HepG2 (cell line): ENCODE data around the gene CCDC77. TPM values are rescaled to one million over a fixed set of nuclear protein-coding genes. Genes with fewer than 3 reads are reported as not detected.

ENCODE experiments used
- ATAC-seq: fragments of 200-7000 bp; cut with Tn5 transposase; 3 replicates; pipeline ENCODE4 v1.9.1; 2020; ENCODE audit warnings: mild to moderate bottlenecking, moderate library complexity
- BruUV-seq: library from RNA; stranded (reverse); fragments of 400-500 nt; replicated peaks from 2 replicates; lab custom pipeline; 2021; lab: Mats Ljungman, UMichigan
- CTCF ChIA-PET: fragments of 300-600 bp; formaldehyde crosslinking; extraction: SDS; loops from one replicate; lab custom pipeline; 2021; ENCODE audit warnings: low total read pairs, inconsistent platforms, low intra/inter-chr PET ratio; lab: Yijun Ruan, JAX
- POLR2A ChIA-PET: fragments of 350-600 bp; sonication (Branson Sonifier 250); formaldehyde crosslinking; loops from one replicate; lab custom pipeline; 2020; ENCODE audit warnings: antibody characterized with exemption, inconsistent platforms; lab: Yijun Ruan, JAX
- DNase-seq: peaks from one replicate; pipeline ENCODE4 v3.0.0-alpha.2; 2015; ENCODE audit warnings: low spot score
- FAIRE-seq: peaks from 3 replicates; lab custom pipeline; 2011; peaks lifted over from hg19 to GRCh38; lab: Jason Lieb, UNC
- H2AFZ ChIP-seq: one replicate; pipeline ENCODE4 v1.6.1; 2011; ENCODE audit warnings: low read length, inconsistent platforms
- H3K27ac ChIP-seq: fragments of 300-600 bp; 3 replicates; pipeline ENCODE4 v1.8.0; 2011; ENCODE audit warnings: mixed run types, mild to moderate bottlenecking, mixed read lengths, low read length, inconsistent platforms; ENCODE audit not compliant: insufficient read depth; ENCODE audit errors: extremely low read length
- H3K27me3 ChIP-seq, 2 experiments: fragments of 200-600 bp in 1 of 2; 2 replicates in 1 of 2; 3 replicates in 1 of 2; pipeline versions ENCODE4 v1.6.0 to v1.8.0; 2011; ENCODE audit warnings: low read length in 2 of 2, mild to moderate bottlenecking in 2 of 2, moderate library complexity in 2 of 2, inconsistent platforms in 1 of 2; ENCODE audit not compliant: insufficient read depth in 2 of 2, control insufficient read depth in 1 of 2
- H3K36me3 ChIP-seq, 2 experiments: fragments of 200-600 bp in 1 of 2; replicated peaks in 1 of 2; 2 replicates in 1 of 2; 3 replicates in 1 of 2; pipeline versions ENCODE4 v1.5.1 to v1.8.0; 2011; ENCODE audit warnings: low read length in 2 of 2, inconsistent platforms in 1 of 2; ENCODE audit not compliant: insufficient read depth in 2 of 2, control insufficient read depth in 1 of 2
- H3K4me1 ChIP-seq: 2 replicates; pipeline ENCODE4 v1.5.1; 2012; ENCODE audit warnings: low read length, inconsistent platforms; ENCODE audit not compliant: insufficient read depth
- H3K4me2 ChIP-seq: 2 replicates; pipeline ENCODE4 v1.6.0; 2011; ENCODE audit warnings: low read depth, low read length, inconsistent platforms
- H3K4me3 ChIP-seq, 3 experiments: fragments of 200-600 bp in 1 of 3; sonication (generic), shearing (Covaris generic) in 1 of 3; replicated peaks in 1 of 3; 2 replicates each; pipeline ENCODE4 v1.5.1; 2011 to 2016; ENCODE audit warnings: low read length in 3 of 3, inconsistent platforms in 2 of 3, low read depth in 2 of 3, mild to moderate bottlenecking in 2 of 3, control low read depth in 1 of 3, mixed read lengths in 1 of 3; ENCODE audit not compliant: insufficient read depth in 1 of 3
- H3K79me2 ChIP-seq: one replicate; pipeline ENCODE4 v1.6.1; 2011; ENCODE audit warnings: low read length, inconsistent platforms; ENCODE audit not compliant: insufficient read depth
- H3K9ac ChIP-seq: 2 replicates; pipeline ENCODE4 v1.6.0; 2011; ENCODE audit warnings: mild to moderate bottlenecking, low read depth, low read length, inconsistent platforms; ENCODE audit not compliant: insufficient read depth
- H3K9me3 ChIP-seq: 2 replicates; pipeline ENCODE4 v1.5.1; 2012; ENCODE audit warnings: mild to moderate bottlenecking, low read length
- H4K20me1 ChIP-seq: 2 replicates; pipeline ENCODE4 v1.6.0; 2011; ENCODE audit warnings: inconsistent platforms, mild to moderate bottlenecking, low read length, moderate library complexity; ENCODE audit not compliant: insufficient read depth
- TRAFD1 ChIP-seq: sonication (generic); formaldehyde crosslinking; IDR thresholded peaks from 2 replicates; pipeline ENCODE4 v1.5.1; 2020; ENCODE audit warnings: missing genetic modification reagents, mild to moderate bottlenecking, borderline replicate concordance
- WGBS: methylation state at CpG from one replicate; pipeline ENCODE4 v1.1.6; 2017; ENCODE audit warnings: low lambda C conversion rate; 5-methylcytosine and 5-hydroxymethylcytosine counted together
- in situ Hi-C: cut with HindIII; loops from 2 replicates; pipeline ENCODE4 v1.10.0; 2017; ENCODE audit warnings: low pct_unique_long_range_greater_than_20kb; ENCODE audit not compliant: extremely low pct_ligation_motif_present
- intact Hi-C: fragments of 100-400 bp; cut with micrococcal nuclease; formaldehyde crosslinking; loops from one replicate; pipeline ENCODE4 v1.10.0; 2022; ENCODE audit not compliant: unreplicated experiment
- polyA plus RNA-seq, 8 experiments: library from polyadenylated mRNA; depleted of rRNA in 3 of 8; stranded (reverse) in 7 of 8; unstranded in 1 of 8; fragments of >200 nt; fragmentation: Illumina TruSeq in 4 of 8; extraction: Trizol in 4 of 8; gene quantifications; 2 replicates each; pipeline versions ENCODE4 v1.2.1 to v1.2.3, GENCODE V29; 2011 to 2016; ENCODE audit warnings: low read depth in 4 of 8, missing spikeins in 1 of 8, mixed read lengths in 1 of 8; ENCODE audit not compliant: insufficient read depth in 1 of 8
- total RNA-seq, 5 experiments: library from RNA; depleted of rRNA; stranded (reverse); fragments of >200 nt; fragmentation: Illumina TruSeq; extraction: Trizol; gene quantifications; 2 replicates each; pipeline ENCODE4 v1.2.3, GENCODE V29; 2016; ENCODE audit warnings: low read depth in 1 of 5
- TF ChIP-seq, protein P1 (sequence below): fragments of 450-650 bp; IDR thresholded peaks from 2 replicates; pipeline ENCODE4 v1.6.1; 2016

Gene CCDC77
- total and polyA plus RNA-seq, 2 of the 13 experiments (the other 11 are each of a cell fraction or from before 2014, with no cell fraction given), result 6.4 to 16.4 TPM

DNA sequence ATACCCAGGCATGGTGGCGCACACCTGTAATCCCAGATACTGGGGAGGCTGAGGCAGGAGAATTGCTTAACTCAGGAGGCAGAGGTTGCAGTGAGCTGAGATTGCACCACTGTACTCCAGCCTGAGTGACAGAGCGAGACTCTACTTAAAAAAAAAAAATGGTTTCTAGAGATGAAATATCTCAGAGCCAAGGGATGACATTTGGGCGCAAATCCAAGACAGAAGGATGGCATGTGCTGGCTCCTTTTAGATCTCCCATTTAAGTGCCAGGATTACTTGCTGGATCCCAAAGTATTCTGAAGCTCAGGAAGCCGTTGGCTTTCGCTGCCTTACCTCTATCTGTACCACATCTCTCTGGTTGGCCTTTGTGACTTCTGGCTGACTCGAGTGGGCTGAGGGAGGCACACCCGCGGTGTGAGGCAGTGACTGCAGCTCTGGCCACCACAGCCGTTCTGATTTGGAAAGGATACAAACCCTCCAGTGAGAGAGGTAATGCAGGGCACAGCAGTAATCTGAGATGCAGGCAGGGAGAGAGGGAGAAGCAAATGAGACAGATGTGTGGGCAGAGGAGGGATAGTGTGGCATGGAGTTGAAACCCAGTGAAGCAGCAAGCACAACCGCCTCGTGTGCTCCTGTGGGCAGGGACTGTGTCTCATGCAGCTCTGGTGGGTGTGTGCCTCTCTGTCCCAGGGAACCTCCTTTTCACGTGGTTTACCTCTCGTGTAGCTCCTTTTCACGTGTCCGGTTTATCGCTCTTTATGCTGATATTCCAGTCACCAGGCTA lies 63.2 kb downstream of the CCDC77 start:
- WGBS, result 84% methylated on average over 14 of the region's 16 CpGs
- Histone ChIP-seq H3K27me3 (peaks cover 4 to 18% of the 10 kb centered on the region in 2 experiments), H4K20me1 (no peaks in the 10 kb centered on the region), H3K4me1 (peaks cover 19% of the 10 kb centered on the region), H2AFZ (no peak overlapping the region), H3K9ac (no peak overlapping the region), H3K79me2 (no peaks in the 10 kb centered on the region), H3K9me3 (no peaks in the 10 kb centered on the region), H3K36me3 (no peaks in the 10 kb centered on the region), H3K4me3 (no peak overlapping the region), H3K4me2 (no peak overlapping the region), H3K27ac (no peak overlapping the region)
- no TSS peak for BruUV-seq
- FAIRE-seq, result no peak
- no peak for DNase-seq
- CTCF ChIA-PET, result interaction anchor here (1.4 kb wide), 1 partner anchor 12 kb away, joined by 3 read pairs; no protein-coding TSS in a partner anchor
- TF ChIP-seq, protein P1, sequence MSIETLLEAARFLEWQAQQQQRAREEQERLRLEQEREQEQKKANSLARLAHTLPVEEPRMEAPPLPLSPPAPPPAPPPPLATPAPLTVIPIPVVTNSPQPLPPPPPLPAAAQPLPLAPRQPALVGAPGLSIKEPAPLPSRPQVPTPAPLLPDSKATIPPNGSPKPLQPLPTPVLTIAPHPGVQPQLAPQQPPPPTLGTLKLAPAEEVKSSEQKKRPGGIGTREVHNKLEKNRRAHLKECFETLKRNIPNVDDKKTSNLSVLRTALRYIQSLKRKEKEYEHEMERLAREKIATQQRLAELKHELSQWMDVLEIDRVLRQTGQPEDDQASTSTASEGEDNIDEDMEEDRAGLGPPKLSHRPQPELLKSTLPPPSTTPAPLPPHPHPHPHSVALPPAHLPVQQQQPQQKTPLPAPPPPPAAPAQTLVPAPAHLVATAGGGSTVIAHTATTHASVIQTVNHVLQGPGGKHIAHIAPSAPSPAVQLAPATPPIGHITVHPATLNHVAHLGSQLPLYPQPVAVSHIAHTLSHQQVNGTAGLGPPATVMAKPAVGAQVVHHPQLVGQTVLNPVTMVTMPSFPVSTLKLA, result 0 out of 2 replicates have a peak, but pooled peaks have one; percentile 20
- no peak for TF ChIP-seq TRAFD1 (CRISPR knock-in tag)
- POLR2A ChIA-PET, result no interaction called here
- intact Hi-C loops, result no loop called here
- no peak for ATAC-seq
- in situ Hi-C loops, result no loop called here
